Measurements from ENCODE around the gene ANKRD23.
A peak's percentile ranks its signal among the peaks of the same experiment; 100 is the strongest.

DNA sequence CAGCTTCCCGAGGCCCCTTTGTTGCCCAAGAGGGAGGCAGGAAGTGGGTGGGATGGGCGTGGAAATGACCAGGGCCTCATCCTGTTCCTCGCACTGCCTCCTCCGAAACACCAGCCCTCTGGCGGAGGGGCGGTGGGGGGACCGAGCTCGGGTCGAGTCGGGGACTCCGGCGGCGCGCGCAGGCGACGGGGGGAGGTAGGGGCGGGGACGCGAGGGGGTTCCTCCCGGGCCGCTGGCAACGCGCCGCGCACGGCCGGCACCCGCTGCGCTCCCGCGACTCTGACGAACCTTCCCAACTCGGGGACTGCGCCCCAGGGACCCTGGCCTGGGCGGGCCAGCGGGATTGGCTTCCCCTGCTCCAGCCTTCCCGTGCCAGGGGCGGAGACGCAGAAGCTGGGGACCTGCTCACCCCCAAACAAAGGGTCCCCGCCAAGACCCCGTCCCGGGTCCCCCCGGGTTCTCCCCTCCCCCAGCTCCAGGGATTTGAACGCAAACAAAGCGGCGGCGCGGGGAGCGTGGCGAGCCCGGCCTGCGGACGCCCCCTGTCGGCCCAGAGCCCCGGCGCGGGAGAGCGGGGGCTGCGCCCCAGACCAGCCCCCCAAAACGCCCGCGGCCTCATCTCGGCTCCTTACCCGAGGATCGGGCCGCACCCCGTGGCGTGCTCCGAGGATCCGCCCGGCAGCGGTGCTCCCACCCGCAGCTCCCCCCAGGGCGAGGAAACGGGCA lies 24.9 kb upstream of the ANKRD23 start:
- TF ChIP-seq, protein P1, sequence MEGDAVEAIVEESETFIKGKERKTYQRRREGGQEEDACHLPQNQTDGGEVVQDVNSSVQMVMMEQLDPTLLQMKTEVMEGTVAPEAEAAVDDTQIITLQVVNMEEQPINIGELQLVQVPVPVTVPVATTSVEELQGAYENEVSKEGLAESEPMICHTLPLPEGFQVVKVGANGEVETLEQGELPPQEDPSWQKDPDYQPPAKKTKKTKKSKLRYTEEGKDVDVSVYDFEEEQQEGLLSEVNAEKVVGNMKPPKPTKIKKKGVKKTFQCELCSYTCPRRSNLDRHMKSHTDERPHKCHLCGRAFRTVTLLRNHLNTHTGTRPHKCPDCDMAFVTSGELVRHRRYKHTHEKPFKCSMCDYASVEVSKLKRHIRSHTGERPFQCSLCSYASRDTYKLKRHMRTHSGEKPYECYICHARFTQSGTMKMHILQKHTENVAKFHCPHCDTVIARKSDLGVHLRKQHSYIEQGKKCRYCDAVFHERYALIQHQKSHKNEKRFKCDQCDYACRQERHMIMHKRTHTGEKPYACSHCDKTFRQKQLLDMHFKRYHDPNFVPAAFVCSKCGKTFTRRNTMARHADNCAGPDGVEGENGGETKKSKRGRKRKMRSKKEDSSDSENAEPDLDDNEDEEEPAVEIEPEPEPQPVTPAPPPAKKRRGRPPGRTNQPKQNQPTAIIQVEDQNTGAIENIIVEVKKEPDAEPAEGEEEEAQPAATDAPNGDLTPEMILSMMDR (conservative IDR thresholded peaks at IDR 0.05): peak; percentile 85
- TF ChIP-seq ZFX (IDR thresholded peaks at IDR 0.05): 0 out of 2 replicates have a peak, but pooled peaks have one; percentile 40
